ENCODE data around the gene FREM1.

Gene FREM1

DNA sequence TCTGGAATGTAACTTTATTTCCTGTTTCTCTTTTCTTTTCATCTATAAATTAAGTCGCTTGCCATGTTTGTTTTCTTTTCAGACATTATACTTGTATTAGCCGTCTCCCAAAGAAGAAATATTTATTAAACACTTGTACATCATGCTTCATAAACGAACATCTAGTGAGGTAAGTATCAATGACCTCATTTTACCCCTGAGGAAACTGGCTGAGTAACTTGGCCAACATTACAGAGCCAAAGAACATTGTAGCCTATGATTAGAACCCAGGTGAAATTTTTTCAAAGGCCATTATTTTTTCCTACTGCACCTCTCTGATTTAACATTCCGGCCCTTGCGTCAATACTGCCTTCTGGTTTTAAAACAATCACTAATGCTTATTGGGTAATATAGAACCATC, 4.2 kb downstream of the FREM1 start:
- no peak for TF ChIP-seq ZNF274 (IDR thresholded peaks at IDR 0.05; ENCODE audit: low read depth, low read length)
- H3K4me3 ChIP-seq (ENCODE audit: low read length) = no peak overlapping the region

DNA sequence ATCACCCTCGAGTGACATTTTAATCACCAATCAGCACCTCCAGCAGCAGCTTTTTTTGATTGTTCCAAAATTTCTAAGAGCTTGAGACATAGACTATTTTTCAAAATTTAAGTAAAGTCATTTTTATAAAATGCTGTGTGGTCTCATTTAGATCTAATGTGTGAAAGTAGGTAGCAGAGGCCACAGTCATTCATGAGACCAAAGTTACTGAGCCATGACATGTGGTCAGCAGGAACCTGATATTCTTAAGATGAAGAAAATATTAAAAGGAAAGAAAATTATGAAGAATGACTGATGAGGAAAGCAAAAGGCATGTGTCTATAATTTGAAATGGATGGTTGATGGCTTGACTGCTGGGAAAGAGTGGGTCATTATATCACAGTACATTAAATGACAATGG, 7.2 kb downstream of the FREM1 start:
- no peak overlapping the region for H3K4me3 ChIP-seq (ENCODE audit: low read length)
- no peak for TF ChIP-seq ZNF274 (IDR thresholded peaks at IDR 0.05; ENCODE audit: low read depth, low read length)

DNA sequence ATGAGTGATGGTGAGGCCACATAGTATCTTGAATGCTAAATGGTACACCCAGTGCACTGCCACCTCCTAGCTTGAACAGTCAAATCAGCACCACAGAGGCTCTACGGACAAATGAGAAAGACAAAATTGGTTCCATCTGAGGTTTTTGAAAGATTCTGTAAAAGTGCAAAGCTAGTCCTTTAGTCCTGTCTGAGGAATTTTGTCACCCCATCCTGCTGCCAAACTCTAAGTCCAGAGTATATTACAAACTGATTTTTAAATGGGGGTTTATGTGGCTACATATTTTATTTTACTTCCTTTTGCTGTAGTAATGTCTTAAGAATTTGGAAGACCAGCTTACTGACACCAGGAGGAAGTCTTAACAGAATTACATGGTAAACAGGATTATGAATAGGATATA, 7.7 kb downstream of the FREM1 start:
- no peak overlapping the region for H3K4me3 ChIP-seq (ENCODE audit: low read length)
- TF ChIP-seq ZNF274 (IDR thresholded peaks at IDR 0.05; ENCODE audit: low read depth, low read length) = no peak

DNA sequence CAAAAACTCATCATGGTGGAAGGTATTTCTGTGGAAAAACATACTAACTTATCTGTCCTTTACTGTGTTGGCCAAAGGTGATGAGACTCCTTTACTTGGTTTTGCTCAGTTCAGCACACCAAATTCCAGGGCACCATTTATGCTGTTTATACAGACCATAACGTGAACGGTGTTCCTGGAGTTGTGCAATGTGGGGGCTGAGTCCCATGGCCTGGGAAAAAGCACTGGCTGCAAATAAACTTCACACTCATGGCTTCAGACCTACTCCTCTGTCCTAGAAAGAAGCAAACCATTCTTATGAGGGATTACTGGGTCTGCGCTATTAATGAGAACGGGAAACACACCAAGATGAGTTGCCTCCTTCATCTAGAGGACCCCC, 10.4 kb downstream of the FREM1 start:
- no peak overlapping the region for H3K4me3 ChIP-seq (ENCODE audit: low read length)
- TF ChIP-seq ZNF274 (IDR thresholded peaks at IDR 0.05; ENCODE audit: low read depth, low read length) = no peak

DNA sequence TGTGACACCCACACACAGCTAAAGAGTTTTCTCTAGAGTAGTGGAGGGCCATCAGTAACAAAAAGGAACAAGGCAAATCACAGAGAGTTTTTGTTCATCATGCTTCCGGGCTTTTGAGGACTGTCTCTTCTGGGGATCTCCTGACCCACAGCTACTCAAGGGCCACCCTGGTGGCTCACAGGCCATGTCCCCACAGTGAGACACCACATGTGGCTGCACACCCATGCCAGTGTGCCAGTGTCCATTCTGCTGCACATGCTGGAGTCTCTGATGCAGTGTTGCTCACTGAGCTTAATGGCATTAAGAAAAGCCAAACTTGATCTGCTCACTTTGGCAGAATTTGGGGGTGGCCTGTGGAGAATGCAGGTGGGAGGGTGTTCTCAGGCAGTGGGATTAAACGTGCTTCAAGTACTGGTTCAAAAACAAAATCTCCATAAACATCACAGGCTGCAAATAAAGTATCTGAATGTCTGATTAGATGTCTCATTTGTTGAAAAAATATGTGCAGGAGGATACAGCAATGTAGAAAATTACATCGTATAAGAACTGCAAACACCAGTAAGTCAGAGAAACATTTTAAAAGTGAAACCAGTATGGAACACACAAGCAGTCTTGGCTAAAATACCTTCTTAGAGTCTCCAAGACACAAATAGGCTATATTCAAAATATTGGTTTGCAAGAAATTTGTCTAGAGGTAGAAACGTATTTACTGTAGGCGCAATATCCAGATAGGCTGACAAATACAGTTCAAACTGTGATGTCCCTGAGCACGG, 11.0 kb downstream of the FREM1 start:
- no peak for TF ChIP-seq ZNF274 (IDR thresholded peaks at IDR 0.05; ENCODE audit: low read depth, low read length)
- H3K4me3 ChIP-seq (ENCODE audit: low read length) = no peak overlapping the region

DNA sequence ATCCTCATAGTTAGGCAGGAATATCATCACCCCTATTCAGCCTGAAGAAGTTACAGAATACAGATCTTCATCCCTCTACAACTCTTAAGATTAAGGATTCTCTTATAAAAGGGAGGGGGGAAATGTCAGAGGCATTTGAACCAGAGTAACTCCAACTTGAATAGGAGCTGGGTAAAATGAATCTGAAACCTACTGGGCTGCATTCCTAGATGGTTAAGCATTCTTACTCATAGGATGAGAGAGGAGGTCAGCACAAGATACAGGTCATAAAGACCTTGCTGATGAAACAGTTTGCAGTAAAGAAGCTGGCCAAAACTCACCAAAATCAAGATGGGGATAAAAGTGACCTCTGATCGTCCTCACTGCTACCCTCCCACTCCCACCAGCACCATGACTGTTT, 14.4 kb downstream of the FREM1 start:
- TF ChIP-seq ZNF274 (IDR thresholded peaks at IDR 0.05; ENCODE audit: low read depth, low read length) = no peak
- H3K4me3 ChIP-seq (ENCODE audit: low read length) = no peak overlapping the region

DNA sequence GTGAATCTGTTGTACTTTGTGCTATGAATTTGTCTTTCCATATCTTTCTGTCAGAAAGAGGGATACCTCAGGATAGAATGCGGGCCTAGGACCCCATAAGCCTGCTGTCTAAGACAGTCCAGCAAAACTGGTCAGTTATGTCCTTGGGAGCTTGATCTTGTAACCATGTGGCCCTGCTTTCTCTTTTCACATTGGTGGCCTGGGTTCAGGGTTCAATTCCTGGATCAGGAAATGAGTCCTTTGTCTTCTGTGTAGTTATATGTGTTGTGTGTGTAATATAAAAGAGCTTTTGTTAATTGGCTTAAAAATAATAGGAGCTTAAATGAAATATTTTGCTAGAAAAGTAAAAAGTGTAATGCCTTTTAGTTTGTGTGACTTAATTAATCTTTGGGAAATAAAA, 16.9 kb downstream of the FREM1 start:
- TF ChIP-seq ZNF274 (IDR thresholded peaks at IDR 0.05; ENCODE audit: low read depth, low read length) = no peak
- no peak overlapping the region for H3K4me3 ChIP-seq (ENCODE audit: low read length)

DNA sequence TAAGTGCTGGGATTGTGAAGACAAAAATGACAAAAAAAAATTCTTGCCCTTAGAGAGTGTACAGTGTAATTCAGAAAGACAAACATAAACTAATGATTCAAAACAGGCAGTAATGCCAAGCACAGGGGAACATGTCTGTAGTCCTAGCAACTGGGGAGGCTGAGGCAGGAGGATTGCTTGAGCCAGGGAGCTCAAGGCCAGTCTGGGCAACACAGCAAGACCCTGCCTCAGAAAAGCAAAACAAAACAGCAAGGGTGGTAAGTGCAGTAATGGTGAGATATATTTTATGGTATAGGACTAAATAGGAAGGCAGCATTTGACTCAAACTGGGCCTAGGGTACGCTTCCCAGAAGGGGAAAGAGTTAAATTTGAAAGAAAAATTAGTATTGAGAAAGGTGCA, 18.9 kb downstream of the FREM1 start:
- TF ChIP-seq ZNF274 (IDR thresholded peaks at IDR 0.05; ENCODE audit: low read depth, low read length) = no peak
- H3K4me3 ChIP-seq (ENCODE audit: low read length) = no peak overlapping the region

DNA sequence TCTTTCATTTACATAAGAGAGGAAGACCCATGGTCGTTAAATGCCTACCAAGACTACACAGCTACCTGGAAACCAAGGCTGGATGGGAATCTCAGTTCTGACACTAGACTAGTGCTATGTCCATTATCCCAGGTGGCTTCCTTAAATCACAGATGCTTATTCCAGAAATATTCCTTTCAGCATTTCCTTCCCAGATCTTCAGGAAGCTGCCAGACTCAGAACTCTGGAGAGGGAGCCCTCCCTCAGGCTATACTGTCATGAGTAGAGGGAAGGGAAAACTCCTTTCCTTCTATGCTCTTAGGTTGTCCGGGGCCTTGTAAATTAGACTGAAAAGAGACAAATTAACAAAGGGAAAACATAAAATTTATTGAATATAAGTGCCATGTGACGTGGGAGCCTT, 20.8 kb downstream of the FREM1 start:
- no peak for TF ChIP-seq ZNF274 (IDR thresholded peaks at IDR 0.05; ENCODE audit: low read depth, low read length)
- no peak overlapping the region for H3K4me3 ChIP-seq (ENCODE audit: low read length)

DNA sequence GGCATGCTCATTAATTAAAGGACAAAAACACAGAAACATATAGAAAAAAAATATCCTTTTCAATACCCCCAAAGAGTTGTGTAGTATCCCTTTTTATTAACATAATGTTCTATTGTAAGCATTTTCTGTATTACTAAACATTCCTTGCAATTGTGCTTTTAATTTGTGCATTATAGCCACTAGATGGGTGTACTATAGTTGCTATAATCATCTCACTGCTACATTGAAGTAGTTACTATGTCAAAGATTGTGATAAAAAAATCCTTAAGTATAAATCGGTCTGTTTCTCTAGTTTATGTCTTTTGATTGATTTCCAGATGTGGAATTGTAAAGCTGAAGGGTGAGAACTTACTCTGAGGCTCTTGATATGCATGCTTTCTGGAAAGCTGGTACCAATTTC, 21.4 kb downstream of the FREM1 start:
- no peak for TF ChIP-seq ZNF274 (IDR thresholded peaks at IDR 0.05; ENCODE audit: low read depth, low read length)
- H3K4me3 ChIP-seq (ENCODE audit: low read length) = no peak overlapping the region

DNA sequence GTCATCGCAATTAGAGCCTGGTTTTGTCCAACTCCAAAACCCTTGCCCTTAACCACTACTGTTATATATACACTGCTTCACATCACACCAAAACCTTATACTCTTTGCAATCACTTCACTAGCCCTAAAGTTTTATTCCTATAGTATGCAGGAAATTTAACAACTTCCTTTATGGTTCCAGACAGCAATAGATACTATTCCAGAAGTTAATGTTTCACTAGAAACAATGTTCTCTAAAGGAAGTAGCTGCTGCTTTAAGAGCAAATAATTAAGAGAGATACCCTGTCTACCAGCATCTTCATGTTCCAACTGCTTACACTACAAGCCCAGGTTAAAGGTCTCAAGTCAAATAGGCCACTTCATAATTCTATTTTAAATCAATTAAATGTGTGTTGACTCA, 22.0 kb downstream of the FREM1 start:
- no peak for TF ChIP-seq ZNF274 (IDR thresholded peaks at IDR 0.05; ENCODE audit: low read depth, low read length)
- no peak overlapping the region for H3K4me3 ChIP-seq (ENCODE audit: low read length)

DNA sequence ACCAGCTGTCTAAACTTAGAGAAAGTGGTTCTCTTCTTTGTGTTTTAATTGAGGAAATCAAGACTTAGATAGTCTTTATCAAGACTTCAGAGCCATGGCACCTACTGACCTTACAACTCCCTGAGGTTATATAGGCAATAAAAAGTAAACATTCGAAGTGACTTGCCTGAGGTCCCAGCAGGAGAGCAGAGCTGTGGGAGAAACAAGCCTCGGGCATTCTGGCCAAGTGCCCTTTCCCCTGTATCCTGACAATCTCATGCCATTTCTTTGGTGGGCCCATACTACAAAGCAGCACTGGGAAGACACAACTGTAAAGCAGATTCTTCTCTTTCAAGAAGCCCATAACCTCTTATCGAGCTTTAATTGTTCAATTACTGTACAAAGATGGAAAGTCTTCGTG, 23.1 kb downstream of the FREM1 start:
- H3K4me3 ChIP-seq (ENCODE audit: low read length) = no peak overlapping the region
- no peak for TF ChIP-seq ZNF274 (IDR thresholded peaks at IDR 0.05; ENCODE audit: low read depth, low read length)

DNA sequence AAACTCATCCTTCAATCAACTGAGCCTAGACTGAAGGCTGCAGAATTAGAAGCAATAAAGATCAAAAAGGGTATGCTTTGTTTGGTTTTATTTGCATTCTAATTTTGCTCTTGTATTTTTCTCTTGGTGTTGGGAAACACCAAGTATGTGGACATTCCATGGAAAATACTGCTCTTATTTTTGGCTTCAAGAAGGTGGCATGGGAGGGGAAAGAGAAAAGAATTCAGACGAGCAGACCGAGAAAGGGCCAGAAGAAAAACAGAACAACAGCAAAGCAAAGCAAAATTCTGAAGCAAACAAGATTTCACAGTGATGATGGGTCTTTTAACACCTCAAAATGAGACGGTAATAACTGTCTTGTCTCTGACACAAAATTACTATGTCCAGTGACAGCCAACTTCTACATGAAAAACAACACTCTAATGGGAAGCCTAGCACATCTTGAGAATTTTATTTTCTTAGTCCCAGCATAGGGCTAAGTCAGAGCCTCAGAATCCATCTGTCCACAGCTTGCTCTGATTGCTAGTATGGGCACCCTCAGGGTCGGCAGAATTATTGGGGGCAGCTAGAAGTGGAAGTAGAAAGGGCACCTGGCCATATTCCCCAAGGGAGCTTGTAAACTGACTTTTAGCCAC, 26.8 kb downstream of the FREM1 start:
- no peak for TF ChIP-seq ZNF274 (IDR thresholded peaks at IDR 0.05; ENCODE audit: low read depth, low read length)
- no peak overlapping the region for H3K4me3 ChIP-seq (ENCODE audit: low read length)

DNA sequence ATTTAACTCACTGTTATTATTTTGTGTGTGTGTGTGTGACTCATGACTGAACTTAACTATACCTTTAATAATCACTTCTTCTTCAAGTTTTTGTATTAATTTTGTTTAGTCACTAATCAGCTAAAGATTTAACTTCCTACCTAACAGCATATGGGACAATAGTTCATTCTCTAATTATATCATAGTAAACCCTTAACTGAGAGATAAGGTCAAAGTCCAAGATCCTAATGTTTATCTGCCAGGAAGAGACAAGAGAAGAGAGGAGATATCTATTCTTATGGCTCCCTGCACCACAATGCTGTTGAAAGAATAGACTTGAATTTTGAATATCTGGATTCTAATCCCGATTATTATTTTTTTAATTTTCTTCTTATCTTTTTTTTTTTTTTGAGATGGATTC, 28.1 kb downstream of the FREM1 start:
- no peak overlapping the region for H3K4me3 ChIP-seq (ENCODE audit: low read length)

DNA sequence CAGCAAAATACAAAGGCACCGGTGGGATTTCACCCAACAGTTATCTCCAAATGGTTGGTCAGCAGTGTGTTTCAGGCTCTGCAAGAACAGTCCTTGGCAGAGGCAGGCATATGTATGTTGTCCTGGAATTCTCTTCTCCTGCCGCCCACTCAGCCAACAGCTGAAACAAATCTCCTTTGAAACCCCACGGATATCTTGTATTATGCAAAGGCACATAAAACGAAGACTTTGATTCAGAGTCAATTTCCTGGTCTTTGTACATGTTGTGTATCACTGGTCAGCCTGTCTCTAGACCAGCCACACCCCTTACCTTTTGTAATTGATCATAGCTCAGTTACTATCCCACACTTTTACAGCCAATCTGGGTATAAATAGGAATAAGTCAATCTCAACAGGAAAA, 29.2 kb downstream of the FREM1 start:
- no peak overlapping the region for H3K4me3 ChIP-seq (ENCODE audit: low read length)
- no peak for TF ChIP-seq ZNF274 (IDR thresholded peaks at IDR 0.05; ENCODE audit: low read depth, low read length)

More for the DNA sequence above, 28.1 kb downstream of the FREM1 start:
- TF ChIP-seq ZNF274 (IDR thresholded peaks at IDR 0.05; ENCODE audit: low read depth, low read length) = no peak

DNA sequence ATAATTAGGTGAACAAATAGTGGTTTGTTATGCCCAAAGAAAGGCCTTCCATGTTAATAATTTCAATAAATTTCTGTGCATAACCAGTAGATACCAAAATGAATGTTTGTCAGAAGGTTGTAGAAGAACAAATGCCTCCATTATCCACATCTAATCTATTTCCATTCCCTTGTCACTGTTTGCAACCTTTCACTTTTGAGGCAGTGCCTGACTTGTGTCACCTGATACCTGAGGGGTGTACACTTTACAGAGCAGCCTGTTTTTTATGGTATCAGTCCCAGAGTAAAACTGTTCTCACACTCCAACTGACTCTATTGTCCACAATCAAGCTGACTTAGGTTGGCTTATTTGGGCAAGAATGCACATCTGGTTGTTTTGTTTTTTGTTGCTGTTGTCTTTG, 40.1 kb downstream of the FREM1 start:
- H3K4me3 ChIP-seq (ENCODE audit: low read length) = no peak overlapping the region
- TF ChIP-seq ZNF274 (IDR thresholded peaks at IDR 0.05; ENCODE audit: low read depth, low read length) = no peak

All from GM08714 (cell line).